Common myeloid progenitor, CD34-positive (primary cell): ENCODE data around the gene MXRA8.

Source experiments
- CTCF ChIA-PET: fragments of 350-600 bp; sonication (Branson Sonifier 250); formaldehyde crosslinking; loops from one replicate; lab custom pipeline; 2021; ENCODE audit warnings: antibody characterized with exemption; lab: Charles Lee
- POLR2A ChIA-PET: fragments of 350-600 bp; sonication (Branson Sonifier 250); formaldehyde crosslinking; loops from one replicate; lab custom pipeline; 2021; ENCODE audit warnings: antibody characterized with exemption; lab: Charles Lee
- DNase-seq, 3 donors: peaks; one replicate each; pipeline versions ENCODE4 v3.0.0 to v3.0.0-alpha.2; 2013
- H3K27ac ChIP-seq, 2 experiments: 1 replicate in 1 of 2; 2 replicates in 1 of 2; pipeline ENCODE4 v1.7.0; 2013; ENCODE audit warnings: inconsistent platforms in 2 of 2, low read length in 2 of 2, mild to moderate bottlenecking in 2 of 2, low read depth in 1 of 2, moderate library complexity in 1 of 2; ENCODE audit not compliant: severe bottlenecking in 2 of 2, insufficient read depth in 1 of 2, poor library complexity in 1 of 2
- H3K27me3 ChIP-seq, 5 experiments: replicated peaks in 2 of 5; 1 replicate in 3 of 5; 2 replicates in 2 of 5; pipeline versions ENCODE4 v1.6.1 to v1.7.0; 2013; ENCODE audit warnings: low read length in 4 of 5, mild to moderate bottlenecking in 2 of 5, moderate library complexity in 2 of 5, inconsistent platforms in 1 of 5; ENCODE audit not compliant: insufficient read depth in 5 of 5, control insufficient read depth in 4 of 5
- H3K36me3 ChIP-seq, 4 experiments: 1 replicate in 2 of 4; 2 replicates in 2 of 4; pipeline versions ENCODE4 v1.6.1 to v1.7.0; 2013; ENCODE audit warnings: low read length in 3 of 4, control low read depth in 1 of 4, mild to moderate bottlenecking in 1 of 4; ENCODE audit not compliant: control insufficient read depth in 4 of 4, insufficient read depth in 4 of 4
- H3K4me1 ChIP-seq, 4 experiments: 1 replicate in 3 of 4; 2 replicates in 1 of 4; pipeline versions ENCODE4 v1.6.1 to v1.7.1; 2013; ENCODE audit warnings: low read length in 3 of 4, mild to moderate bottlenecking in 3 of 4, control low read depth in 1 of 4, inconsistent platforms in 1 of 4, moderate library complexity in 1 of 4; ENCODE audit not compliant: control insufficient read depth in 4 of 4, insufficient read depth in 4 of 4; ENCODE audit errors: control extremely low read depth in 1 of 4
- H3K4me3 ChIP-seq, 7 experiments: 1 replicate in 4 of 7; 2 replicates in 3 of 7; pipeline versions ENCODE4 v1.5.1 to v1.7.0; 2013; ENCODE audit warnings: mild to moderate bottlenecking in 7 of 7, low read length in 6 of 7, moderate library complexity in 6 of 7, inconsistent platforms in 2 of 7, low read depth in 2 of 7, control low read depth in 1 of 7; ENCODE audit not compliant: insufficient read depth in 4 of 7, control insufficient read depth in 1 of 7; ENCODE audit errors: extremely low read depth in 1 of 7
- H3K9me3 ChIP-seq, 5 experiments: 1 replicate in 4 of 5; 2 replicates in 1 of 5; pipeline versions ENCODE4 v1.6.1 to v1.7.1; 2013; ENCODE audit warnings: low read length in 4 of 5, mild to moderate bottlenecking in 2 of 5, inconsistent platforms in 1 of 5, low read depth in 1 of 5, moderate library complexity in 1 of 5; ENCODE audit not compliant: control insufficient read depth in 4 of 5, insufficient read depth in 2 of 5; ENCODE audit errors: control extremely low read depth in 1 of 5
- WGBS: methylation state at CpG from one replicate; pipeline ENCODE4 v1.1.5; 2013; ENCODE audit not compliant: insufficient coverage; 5-methylcytosine and 5-hydroxymethylcytosine counted together

Gene MXRA8

GRCh38 chr1:1393014-1393413, 34.7 kb upstream of the MXRA8 start:
- CTCF ChIA-PET: interaction anchor here (1.7 kb wide), 1 partner anchor 9 kb away, joined by 8 read pairs; no protein-coding TSS in a partner anchor

GRCh38 chr1:1391225-1391624, 32.9 kb upstream of the MXRA8 start:
- Histone ChIP-seq H3K9me3 (no peaks in the 10 kb centered on the region), H3K4me1 (no peaks in the 10 kb centered on the region), H3K27ac (no peak overlapping the region), H3K4me3 (no peak overlapping the region), H3K36me3 (peaks cover 14 to 89% (median 73%) of the 10 kb centered on the region in 4 experiments), H3K27me3 (no peaks in the 10 kb centered on the region)
- DNase-seq: no peak
- POLR2A ChIA-PET: no interaction called here
- CTCF ChIA-PET: interaction anchor here (1.0 kb wide), 1 partner anchor 16 kb away, joined by 3 read pairs; the partner anchor contains the start of gene AURKAIP1
- 89% methylated on average over 7 of the region's 12 CpGs for WGBS

More at GRCh38 chr1:1393014-1393413, 34.7 kb upstream of the MXRA8 start:
- no peak for DNase-seq
- Histone ChIP-seq H3K27ac (no peak overlapping the region), H3K36me3 (peaks cover 12 to 79% (median 68%) of the 10 kb centered on the region in 4 experiments), H3K4me1 (peaks cover 0 to 8% (median 6%) of the 10 kb centered on the region in 4 experiments), H3K4me3 (no peak overlapping the region), H3K27me3 (no peaks in the 10 kb centered on the region), H3K9me3 (no peaks in the 10 kb centered on the region)
- WGBS: 100% methylated on average over 4 of the region's 4 CpGs
- POLR2A ChIA-PET: no interaction called here

GRCh38 chr1:1390675-1391074, 32.3 kb upstream of the MXRA8 start:
- CTCF ChIA-PET: no interaction called here
- no peak for DNase-seq
- WGBS: 98% methylated on average over 9 of the region's 12 CpGs
- no peaks in the 10 kb centered on the region for H3K27me3 ChIP-seq
- POLR2A ChIA-PET: no interaction called here
- no peaks in the 10 kb centered on the region for H3K9me3 ChIP-seq
- H3K27ac ChIP-seq: no peak overlapping the region
- H3K36me3 ChIP-seq: peaks cover 14 to 93% (median 78%) of the 10 kb centered on the region in 4 experiments
- H3K4me1 ChIP-seq: no peaks in the 10 kb centered on the region
- H3K4me3 ChIP-seq: no peak overlapping the region

- ChIA-PET CTCF (interaction anchor here (1.3 kb wide), 1 partner anchor 10 kb away, joined by 3 read pairs; no protein-coding TSS in a partner anchor), POLR2A (no interaction called here)
- peaks cover 11 to 74% (median 61%) of the 10 kb centered on the region in 4 experiments for H3K36me3 ChIP-seq
Observed at GRCh38 chr1:1388078-1388472, 29.7 kb upstream of the MXRA8 start.

GRCh38 chr1:1387098-1388077, 29.0 kb upstream of the MXRA8 start:
- no peak for DNase-seq
- no peaks in the 10 kb centered on the region for H3K4me1 ChIP-seq
- H3K4me3 ChIP-seq: no peak overlapping the region
- CTCF ChIA-PET: interaction anchor here (0.9 to 1.8 kb wide), 3 partner anchors 11 to 15 kb away, joined by 3 to 4 read pairs (median 4); no protein-coding TSS in a partner anchor
- POLR2A ChIA-PET: interaction anchor here (0.7 kb wide), 1 partner anchor 12 kb away, joined by 4 read pairs; the partner anchor contains the start of gene AURKAIP1
- 97% methylated on average over 44 of the region's 50 CpGs for WGBS
- peaks cover 8 to 67% (median 54%) of the 10 kb centered on the region in 4 experiments for H3K36me3 ChIP-seq
- H3K27me3 ChIP-seq: no peaks in the 10 kb centered on the region
- H3K27ac ChIP-seq: no peak overlapping the region
- H3K9me3 ChIP-seq: no peaks in the 10 kb centered on the region

More at GRCh38 chr1:1388078-1388472, 29.7 kb upstream of the MXRA8 start:
- Histone ChIP-seq H3K27ac (no peak overlapping the region), H3K27me3 (no peaks in the 10 kb centered on the region), H3K4me1 (no peaks in the 10 kb centered on the region), H3K9me3 (no peaks in the 10 kb centered on the region), H3K4me3 (no peak overlapping the region)
- no peak for DNase-seq
- WGBS: 98% methylated on average over 16 of the region's 16 CpGs

- Histone ChIP-seq H3K36me3 (peaks cover 8 to 62% (median 42%) of the 10 kb centered on the region in 4 experiments), H3K4me3 (no peak overlapping the region), H3K27ac (no peak overlapping the region), H3K27me3 (no peaks in the 10 kb centered on the region), H3K9me3 (no peaks in the 10 kb centered on the region), H3K4me1 (no peaks in the 10 kb centered on the region)
- POLR2A ChIA-PET: no interaction called here
- DNase-seq: no peak
- CTCF ChIA-PET: interaction anchor here (0.9 to 1.8 kb wide), 2 partner anchors 13 to 17 kb away, joined by 4 read pairs; no protein-coding TSS in a partner anchor
- 97% methylated on average over 8 of the region's 8 CpGs for WGBS
Observed at GRCh38 chr1:1385931-1386330, 27.6 kb upstream of the MXRA8 start.
